Stimulated activated naive CD4-positive, alpha-beta T cell (primary cell): ENCODE data around the gene C1QA.

Experiments
- DNase-seq, 6 experiments: peaks; one replicate each; lab custom pipeline; 2025; lab: John Stamatoyannopoulos, UW

Gene C1QA

GRCh38 chr1:22612671-22613571, 23.5 kb upstream of the C1QA start:
- DNase-seq: no peak

- no peak for DNase-seq
These were observed 22.9 kb upstream of the C1QA start for GRCh38 chr1:22613572-22613918.

GRCh38 chr1:22613951-22614350, 22.5 kb upstream of the C1QA start:
- DNase-seq: no peak

GRCh38 chr1:22615886-22616285, 20.5 kb upstream of the C1QA start:
- DNase-seq: no peak

GRCh38 chr1:22616571-22616970, 19.9 kb upstream of the C1QA start:
- DNase-seq: no peak

GRCh38 chr1:22618056-22618455, 18.4 kb upstream of the C1QA start:
- no peak for DNase-seq

GRCh38 chr1:22619252-22619651, 17.2 kb upstream of the C1QA start:
- no peak for DNase-seq

GRCh38 chr1:22619798-22620197, 16.6 kb upstream of the C1QA start:
- no peak for DNase-seq

GRCh38 chr1:22621761-22622160, 14.7 kb upstream of the C1QA start:
- DNase-seq: no peak

GRCh38 chr1:22625262-22625925, 11.0 kb upstream of the C1QA start:
- no peak for DNase-seq

- no peak for DNase-seq
These were observed 9.9 kb upstream of the C1QA start for GRCh38 chr1:22626237-22627157.

GRCh38 chr1:22627331-22627730, 9.1 kb upstream of the C1QA start:
- no peak for DNase-seq

GRCh38 chr1:22628698-22629444, 7.6 kb upstream of the C1QA start:
- DNase-seq: no peak

GRCh38 chr1:22629886-22630285, 6.5 kb upstream of the C1QA start:
- no peak for DNase-seq

- no peak for DNase-seq
These were observed 2.5 kb upstream of the C1QA start for GRCh38 chr1:22633697-22634463.

- no peak for DNase-seq
These were observed 992 bp upstream of the C1QA start for GRCh38 chr1:22635436-22635835.

- DNase-seq: no peak
These were observed 499 bp downstream of the C1QA start for GRCh38 chr1:22636927-22637326.

GRCh38 chr1:22637907-22638445, 1.5 kb downstream of the C1QA start:
- no peak for DNase-seq

GRCh38 chr1:22638476-22639234, 2.2 kb downstream of the C1QA start:
- no peak for DNase-seq

- DNase-seq: no peak
These were observed 2.9 kb downstream of the C1QA start for GRCh38 chr1:22639286-22639685.
